IPS-18a (cell line): ENCODE results near the gene MBIP.
"Not testable (repeated sequence)": the region's sequence is repeated elsewhere in the genome, so short reads cannot be mapped to it uniquely, and the experiment has no call there.

Experiments
- H3K27ac ChIP-seq: one replicate; pipeline ENCODE4 v1.5.1; 2013; ENCODE audit warnings: low read length
- H3K27me3 ChIP-seq: one replicate; pipeline ENCODE4 v1.6.1; 2013; ENCODE audit warnings: mild to moderate bottlenecking, low read length; ENCODE audit not compliant: control insufficient read depth, insufficient read depth
- H3K36me3 ChIP-seq: one replicate; pipeline ENCODE4 v1.6.1; 2013; ENCODE audit warnings: low read depth, low read length; ENCODE audit not compliant: control insufficient read depth
- H3K4me1 ChIP-seq: one replicate; pipeline ENCODE4 v1.6.1; 2013; ENCODE audit warnings: low read depth, low read length; ENCODE audit not compliant: control insufficient read depth
- H3K4me3 ChIP-seq: one replicate; pipeline ENCODE4 v1.5.1; 2013; ENCODE audit warnings: low read length
- H3K9ac ChIP-seq: one replicate; pipeline ENCODE4 v1.6.1; 2013; ENCODE audit warnings: mild to moderate bottlenecking, low read length, moderate library complexity
- H3K9me3 ChIP-seq: one replicate; pipeline ENCODE4 v1.6.1; 2013; ENCODE audit warnings: low read depth, low read length; ENCODE audit not compliant: control insufficient read depth

MBIP gene

GRCh38 chr14:36339816-36340215, 19.4 kb upstream of the MBIP start:
- Histone ChIP-seq H3K27ac (no peak overlapping the region), H3K4me1 (no peaks in the 10 kb centered on the region), H3K9me3 (no peaks in the 10 kb centered on the region), H3K9ac (no peak overlapping the region), H3K36me3 (no peaks in the 10 kb centered on the region), H3K4me3 (no peak overlapping the region), H3K27me3 (no peaks in the 10 kb centered on the region)

GRCh38 chr14:36333119-36333518, 12.7 kb upstream of the MBIP start:
- Histone ChIP-seq H3K36me3 (no peaks in the 10 kb centered on the region), H3K4me3 (no peak overlapping the region), H3K27me3 (no peaks in the 10 kb centered on the region), H3K9me3 (no peaks in the 10 kb centered on the region), H3K4me1 (no peaks in the 10 kb centered on the region), H3K27ac (no peak overlapping the region), H3K9ac (no peak overlapping the region)

GRCh38 chr14:36327573-36327972, 7.1 kb upstream of the MBIP start:
- H3K27ac ChIP-seq, H3K4me3 ChIP-seq, H3K9me3 ChIP-seq, H3K9ac ChIP-seq, H3K36me3 ChIP-seq, H3K27me3 ChIP-seq, H3K4me1 ChIP-seq: not testable (repeated sequence)

- Histone ChIP-seq H3K9ac (no peak overlapping the region), H3K36me3 (no peaks in the 10 kb centered on the region), H3K4me3 (no peak overlapping the region), H3K4me1 (no peaks in the 10 kb centered on the region), H3K27me3 (no peaks in the 10 kb centered on the region), H3K9me3 (no peaks in the 10 kb centered on the region), H3K27ac (no peak overlapping the region)
Measured at GRCh38 chr14:36325853-36326252, 5.4 kb upstream of the MBIP start.

GRCh38 chr14:36324897-36325296, 4.5 kb upstream of the MBIP start:
- Histone ChIP-seq H3K9me3 (no peaks in the 10 kb centered on the region), H3K27ac (no peak overlapping the region), H3K36me3 (no peaks in the 10 kb centered on the region), H3K9ac (no peak overlapping the region), H3K4me1 (no peaks in the 10 kb centered on the region), H3K27me3 (no peaks in the 10 kb centered on the region), H3K4me3 (no peak overlapping the region)

- Histone ChIP-seq H3K4me3 (peak overlapping the region; percentile 97), H3K27ac (peak overlapping the region; percentile 24), H3K4me1 (peaks cover 5% of the 10 kb centered on the region), H3K9ac (no peak overlapping the region), H3K27me3 (no peaks in the 10 kb centered on the region), H3K9me3 (no peaks in the 10 kb centered on the region), H3K36me3 (no peaks in the 10 kb centered on the region)
Measured at GRCh38 chr14:36320897-36321381, 502 bp upstream of the MBIP start.

GRCh38 chr14:36319899-36320199, 588 bp downstream of the MBIP start:
- Histone ChIP-seq H3K4me3 (peak overlapping the region; percentile 97), H3K9ac (peak overlapping the region; percentile 87), H3K27me3 (no peaks in the 10 kb centered on the region), H3K27ac (peak overlapping the region; percentile 84), H3K36me3 (no peaks in the 10 kb centered on the region), H3K4me1 (peaks cover 15% of the 10 kb centered on the region), H3K9me3 (no peaks in the 10 kb centered on the region)

GRCh38 chr14:36317650-36318049, 2.8 kb downstream of the MBIP start:
- Histone ChIP-seq H3K4me1 (peaks cover 23% of the 10 kb centered on the region), H3K9ac (no peak overlapping the region), H3K27me3 (no peaks in the 10 kb centered on the region), H3K36me3 (no peaks in the 10 kb centered on the region), H3K9me3 (no peaks in the 10 kb centered on the region), H3K4me3 (no peak overlapping the region), H3K27ac (no peak overlapping the region)

- Histone ChIP-seq H3K9me3 (no peaks in the 10 kb centered on the region), H3K27me3 (no peaks in the 10 kb centered on the region), H3K36me3 (peaks cover 7% of the 10 kb centered on the region), H3K4me3 (no peak overlapping the region), H3K4me1 (peaks cover 23% of the 10 kb centered on the region), H3K27ac (no peak overlapping the region), H3K9ac (no peak overlapping the region)
Measured at GRCh38 chr14:36316131-36316530, 4.3 kb downstream of the MBIP start.

GRCh38 chr14:36315159-36315853, 5.1 kb downstream of the MBIP start:
- H3K9ac ChIP-seq: no peak overlapping the region
- H3K9me3 ChIP-seq: no peaks in the 10 kb centered on the region
- H3K4me3 ChIP-seq: peak overlapping the region; percentile 14
- H3K4me1 ChIP-seq: peaks cover 23% of the 10 kb centered on the region
- H3K27me3 ChIP-seq: no peaks in the 10 kb centered on the region
- peaks cover 15% of the 10 kb centered on the region for H3K36me3 ChIP-seq
- H3K27ac ChIP-seq: no peak overlapping the region

GRCh38 chr14:36313898-36314297, 6.5 kb downstream of the MBIP start:
- H3K36me3 ChIP-seq: peaks cover 28% of the 10 kb centered on the region

GRCh38 chr14:36313206-36313605, 7.2 kb downstream of the MBIP start:
- Histone ChIP-seq H3K36me3 (peaks cover 31% of the 10 kb centered on the region), H3K27ac (no peak overlapping the region), H3K9ac (no peak overlapping the region), H3K4me3 (no peak overlapping the region), H3K4me1 (peaks cover 23% of the 10 kb centered on the region), H3K9me3 (no peaks in the 10 kb centered on the region), H3K27me3 (no peaks in the 10 kb centered on the region)

More at GRCh38 chr14:36313898-36314297, 6.5 kb downstream of the MBIP start:
- Histone ChIP-seq H3K4me3 (no peak overlapping the region), H3K27me3 (no peaks in the 10 kb centered on the region), H3K9me3 (no peaks in the 10 kb centered on the region), H3K9ac (no peak overlapping the region), H3K27ac (no peak overlapping the region), H3K4me1 (peaks cover 23% of the 10 kb centered on the region)
